ENCODE measurements around the gene LCK. TPM values are rescaled to one million over a fixed set of nuclear protein-coding genes. Genes with fewer than 3 reads are reported as not detected.

LCK gene
- total RNA-seq: 1 to 10 TPM; 1.8 to 4.4 TPM
- 1.8 TPM for polyA plus RNA-seq (2013, experiment 1 of 2)
- polyA plus RNA-seq (2013, experiment 2 of 2): 0.33 TPM
- long read RNA-seq, experiment 1, partial matches to known transcripts: 1 of 1 reads
- long read RNA-seq, experiment 1, other reads (novel, unspliced or antisense): 0 of 1 reads
- long read RNA-seq, experiment 2, partial matches to known transcripts: 0 of 4 reads
- long read RNA-seq, experiment 2, other reads (novel, unspliced or antisense): 3 of 4 reads
- long read RNA-seq, experiment 3, transcript LCK-214 (13 exons, 2,099 nt): major isoform, 25 of 33 reads
- long read RNA-seq, experiment 3, partial matches to known transcripts: 4 of 33 reads
- long read RNA-seq, experiment 3, other reads (novel, unspliced or antisense): 3 of 33 reads
- long read RNA-seq, experiment 4, partial matches to known transcripts: 4 of 7 reads
- long read RNA-seq, experiment 4, other reads (novel, unspliced or antisense): 2 of 7 reads

GRCh38 chr1:32250893-32251716, at the start of gene LCK:
Gene LCK, plus strand, starts transcription at chr1:32251265. Its CDS starts 23,065 bp downstream, at chr1:32274330.
- no peak within 1 kb of the TSS for H3K9ac ChIP-seq (ENCODE audit: extremely low read depth, low read length, poor library complexity, severe bottlenecking)
- no peaks in the 10 kb centered on the region for H3K27me3 ChIP-seq (ENCODE audit: control insufficient read depth, insufficient read depth, low read length, poor library complexity, severe bottlenecking)
- no peak within 1 kb of the TSS for H3K27ac ChIP-seq (ENCODE audit: low read depth, low read length)
- peak; percentile 58 for DNase-seq
- Mint-ChIP-seq H3K4me1 (peaks cover 3% of the 10 kb centered on the region), H3K27ac (no peak within 1 kb of the TSS), H3K27me3 (ENCODE audit: insufficient read depth) (no peaks in the 10 kb centered on the region), H3K36me3 (ENCODE audit: low read depth) (no peaks in the 10 kb centered on the region), H3K9me3 (no peaks in the 10 kb centered on the region), H3K4me3 (no peak within 1 kb of the TSS)
- 88 to 90% methylated on average over 15 to 25 of the region's 25 CpGs for WGBS, 2 experiments (ENCODE audit: insufficient coverage in 1 of 2, insufficient read length in 1 of 2)
- no peaks in the 10 kb centered on the region for H3K36me3 ChIP-seq (ENCODE audit: control insufficient read depth, insufficient read depth, low read length)
- H3K4me1 ChIP-seq (ENCODE audit: control insufficient read depth, insufficient read depth, low read length): no peaks in the 10 kb centered on the region
- no peaks in the 10 kb centered on the region for H3K9me3 ChIP-seq (ENCODE audit: control insufficient read depth, low read length)
- TF ChIP-seq, protein P1, sequence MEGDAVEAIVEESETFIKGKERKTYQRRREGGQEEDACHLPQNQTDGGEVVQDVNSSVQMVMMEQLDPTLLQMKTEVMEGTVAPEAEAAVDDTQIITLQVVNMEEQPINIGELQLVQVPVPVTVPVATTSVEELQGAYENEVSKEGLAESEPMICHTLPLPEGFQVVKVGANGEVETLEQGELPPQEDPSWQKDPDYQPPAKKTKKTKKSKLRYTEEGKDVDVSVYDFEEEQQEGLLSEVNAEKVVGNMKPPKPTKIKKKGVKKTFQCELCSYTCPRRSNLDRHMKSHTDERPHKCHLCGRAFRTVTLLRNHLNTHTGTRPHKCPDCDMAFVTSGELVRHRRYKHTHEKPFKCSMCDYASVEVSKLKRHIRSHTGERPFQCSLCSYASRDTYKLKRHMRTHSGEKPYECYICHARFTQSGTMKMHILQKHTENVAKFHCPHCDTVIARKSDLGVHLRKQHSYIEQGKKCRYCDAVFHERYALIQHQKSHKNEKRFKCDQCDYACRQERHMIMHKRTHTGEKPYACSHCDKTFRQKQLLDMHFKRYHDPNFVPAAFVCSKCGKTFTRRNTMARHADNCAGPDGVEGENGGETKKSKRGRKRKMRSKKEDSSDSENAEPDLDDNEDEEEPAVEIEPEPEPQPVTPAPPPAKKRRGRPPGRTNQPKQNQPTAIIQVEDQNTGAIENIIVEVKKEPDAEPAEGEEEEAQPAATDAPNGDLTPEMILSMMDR (conservative IDR thresholded peaks at IDR 0.05): no peak
- no peak within 1 kb of the TSS for H3K4me3 ChIP-seq (ENCODE audit: low read length)

DNA sequence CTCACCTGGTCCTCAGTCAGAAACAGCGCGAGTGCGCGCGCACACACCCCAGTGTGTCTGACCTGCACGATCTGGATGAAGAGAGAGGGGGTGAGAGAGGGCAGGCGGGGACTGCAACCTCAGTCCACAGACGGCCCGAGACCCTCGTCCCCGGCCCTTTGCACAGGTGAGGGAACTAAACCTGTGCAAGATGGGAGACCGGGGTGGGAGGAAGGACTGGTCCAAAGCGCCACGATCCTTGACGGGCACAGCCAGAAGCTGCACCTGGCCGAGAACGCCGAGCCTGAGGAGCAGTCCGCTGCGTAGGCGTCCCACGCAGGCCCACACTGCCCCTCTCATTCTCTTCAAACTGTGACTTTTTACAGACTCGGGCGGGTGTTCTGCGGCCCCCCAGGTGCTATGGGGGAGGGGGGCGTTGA, 46.1 kb upstream of the LCK start:
- H3K27ac ChIP-seq (ENCODE audit: low read depth, low read length): peak overlapping the region; percentile 29
- H3K9ac ChIP-seq (ENCODE audit: extremely low read depth, low read length, poor library complexity, severe bottlenecking): peak overlapping the region; percentile 89
- H3K27ac Mint-ChIP-seq: peak overlapping the region; percentile 64
- peaks cover 4% of the 10 kb centered on the region for H3K36me3 Mint-ChIP-seq (ENCODE audit: low read depth)
- H3K27me3 ChIP-seq (ENCODE audit: control insufficient read depth, insufficient read depth, low read length, poor library complexity, severe bottlenecking): no peaks in the 10 kb centered on the region
- 55% methylated on average over 16 to 26 of the region's 26 CpGs for WGBS, 2 experiments (ENCODE audit: insufficient coverage in 1 of 2, insufficient read length in 1 of 2)
- H3K9me3 ChIP-seq (ENCODE audit: control insufficient read depth, low read length): no peaks in the 10 kb centered on the region
- H3K4me3 ChIP-seq (ENCODE audit: low read length): peak overlapping the region; percentile 91
- peaks cover 16% of the 10 kb centered on the region for H3K4me1 Mint-ChIP-seq
- peak overlapping the region; percentile 90 for H3K4me3 Mint-ChIP-seq
- H3K27me3 Mint-ChIP-seq (ENCODE audit: insufficient read depth): peaks cover 10% of the 10 kb centered on the region
- no peak for DNase-seq
- no peaks in the 10 kb centered on the region for H3K9me3 Mint-ChIP-seq
- H3K4me1 ChIP-seq (ENCODE audit: control insufficient read depth, insufficient read depth, low read length): no peaks in the 10 kb centered on the region
- peaks cover 14% of the 10 kb centered on the region for H3K36me3 ChIP-seq (ENCODE audit: control insufficient read depth, insufficient read depth, low read length)
- TF ChIP-seq, protein P1 (conservative IDR thresholded peaks at IDR 0.05): no peak

Data from endodermal cell (in vitro differentiated cells).